ENCODE measurements around the gene THBS2. TPM values are rescaled to one million over a fixed set of nuclear protein-coding genes. Genes with fewer than 3 reads are reported as not detected.
"Not testable (repeated sequence)": the region's sequence is repeated elsewhere in the genome, so short reads cannot be mapped to it uniquely, and the experiment has no call there.

The THBS2 gene
- total RNA-seq, 1 donor from 2014 or later = 18.6 TPM

DNA sequence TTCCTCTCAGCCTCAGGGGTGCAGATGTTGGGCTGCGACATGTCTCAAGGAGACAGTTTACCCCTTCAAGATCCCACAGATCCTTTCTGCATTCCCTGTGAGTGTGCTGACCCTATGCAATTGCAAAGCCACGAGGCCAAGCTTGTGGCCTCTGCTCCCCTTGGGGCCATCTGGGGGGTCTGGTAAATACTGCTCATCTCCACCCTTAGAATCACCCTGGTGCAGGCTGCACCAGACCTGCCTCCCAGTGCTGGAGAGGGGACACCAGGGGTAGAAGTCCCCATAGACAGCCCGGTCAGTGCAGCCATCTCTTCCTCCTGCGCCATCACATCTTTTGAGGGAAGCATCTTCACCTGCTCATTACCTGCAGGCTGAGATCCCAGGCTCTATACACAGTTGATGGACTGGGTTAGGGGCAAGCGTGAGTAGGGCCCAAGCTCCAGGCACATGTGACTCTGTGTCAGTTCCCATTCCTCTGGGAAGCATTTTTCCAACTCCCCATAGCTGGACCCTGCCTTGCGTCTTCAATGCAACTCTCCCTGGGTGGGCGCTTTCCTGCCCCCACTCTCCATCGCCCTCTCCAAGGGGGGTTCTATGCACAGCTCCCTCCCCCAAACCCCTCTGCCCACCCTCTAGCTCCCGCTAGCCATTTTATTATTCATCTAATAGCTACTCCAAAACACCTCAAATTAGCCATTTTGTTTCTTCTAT, 53.9 kb downstream of the THBS2 start:
- TF ChIP-seq, protein P1, sequence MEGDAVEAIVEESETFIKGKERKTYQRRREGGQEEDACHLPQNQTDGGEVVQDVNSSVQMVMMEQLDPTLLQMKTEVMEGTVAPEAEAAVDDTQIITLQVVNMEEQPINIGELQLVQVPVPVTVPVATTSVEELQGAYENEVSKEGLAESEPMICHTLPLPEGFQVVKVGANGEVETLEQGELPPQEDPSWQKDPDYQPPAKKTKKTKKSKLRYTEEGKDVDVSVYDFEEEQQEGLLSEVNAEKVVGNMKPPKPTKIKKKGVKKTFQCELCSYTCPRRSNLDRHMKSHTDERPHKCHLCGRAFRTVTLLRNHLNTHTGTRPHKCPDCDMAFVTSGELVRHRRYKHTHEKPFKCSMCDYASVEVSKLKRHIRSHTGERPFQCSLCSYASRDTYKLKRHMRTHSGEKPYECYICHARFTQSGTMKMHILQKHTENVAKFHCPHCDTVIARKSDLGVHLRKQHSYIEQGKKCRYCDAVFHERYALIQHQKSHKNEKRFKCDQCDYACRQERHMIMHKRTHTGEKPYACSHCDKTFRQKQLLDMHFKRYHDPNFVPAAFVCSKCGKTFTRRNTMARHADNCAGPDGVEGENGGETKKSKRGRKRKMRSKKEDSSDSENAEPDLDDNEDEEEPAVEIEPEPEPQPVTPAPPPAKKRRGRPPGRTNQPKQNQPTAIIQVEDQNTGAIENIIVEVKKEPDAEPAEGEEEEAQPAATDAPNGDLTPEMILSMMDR (IDR thresholded peaks at IDR 0.05; ENCODE audit: unreplicated experiment) = no peak
- no peaks in the 10 kb centered on the region for H3K4me1 Mint-ChIP-seq
- no peak overlapping the region for H3K27ac Mint-ChIP-seq
- no peaks in the 10 kb centered on the region for H3K36me3 Mint-ChIP-seq
- no peak for DNase-seq (ENCODE audit: low spot score in 2 of 2, unreplicated experiment in 2 of 2)
- H3K9me3 Mint-ChIP-seq = peaks cover 4% of the 10 kb centered on the region
- H3K27me3 Mint-ChIP-seq (ENCODE audit: low read depth) = no peaks in the 10 kb centered on the region
- H3K4me3 Mint-ChIP-seq = no peak overlapping the region

DNA sequence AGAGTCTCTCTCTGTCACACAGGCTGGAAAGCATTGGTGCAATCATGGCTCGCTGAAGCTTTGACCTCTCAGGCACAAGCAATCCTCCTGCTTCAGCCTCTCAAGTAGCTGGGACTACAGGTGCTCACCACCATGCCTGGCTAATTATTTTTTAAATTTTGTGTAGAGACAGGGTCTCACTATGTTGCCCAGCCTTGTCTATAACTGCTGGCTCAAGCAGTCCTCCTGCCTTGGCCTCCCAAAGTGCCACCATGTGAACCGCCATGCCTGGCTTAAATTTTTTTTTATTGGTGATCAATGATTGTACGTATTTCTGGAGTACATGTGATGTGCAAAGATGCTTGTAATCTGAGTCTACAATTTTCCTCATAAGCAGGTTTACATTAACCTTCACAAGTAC, 54.8 kb downstream of the THBS2 start:
- no peak overlapping the region for H3K4me3 Mint-ChIP-seq
- no peak overlapping the region for H3K27ac Mint-ChIP-seq
- no peaks in the 10 kb centered on the region for H3K27me3 Mint-ChIP-seq (ENCODE audit: low read depth)
- peaks cover 4% of the 10 kb centered on the region for H3K9me3 Mint-ChIP-seq
- H3K36me3 Mint-ChIP-seq = no peaks in the 10 kb centered on the region
- H3K4me1 Mint-ChIP-seq = no peaks in the 10 kb centered on the region
- TF ChIP-seq, protein P1 (IDR thresholded peaks at IDR 0.05; ENCODE audit: unreplicated experiment) = no peak
- no peak for DNase-seq (ENCODE audit: low spot score in 2 of 2, unreplicated experiment in 2 of 2)

DNA sequence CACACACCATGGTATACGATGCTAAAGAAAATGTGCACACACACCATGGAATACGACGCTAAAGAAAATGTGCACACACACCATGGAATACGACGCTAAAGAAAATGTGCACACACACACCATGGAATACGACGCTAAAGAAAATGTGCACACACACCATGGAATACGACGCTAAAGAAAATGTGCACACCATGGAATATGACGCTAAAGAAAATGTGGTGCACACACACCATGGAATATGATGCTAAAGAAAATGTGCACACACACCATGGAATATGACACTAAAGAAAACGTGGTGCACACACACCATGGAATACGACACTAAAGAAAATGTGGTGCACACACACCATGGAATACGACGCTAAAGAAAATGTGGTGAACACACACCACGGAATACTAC, 55.7 kb downstream of the THBS2 start:
- H3K27ac Mint-ChIP-seq; H3K4me1 Mint-ChIP-seq; H3K4me3 Mint-ChIP-seq; H3K36me3 Mint-ChIP-seq; DNase-seq (ENCODE audit: low spot score in 2 of 2, unreplicated experiment in 2 of 2); H3K27me3 Mint-ChIP-seq (ENCODE audit: low read depth): not testable (repeated sequence)
- peaks cover 11% of the 10 kb centered on the region for H3K9me3 Mint-ChIP-seq

DNA sequence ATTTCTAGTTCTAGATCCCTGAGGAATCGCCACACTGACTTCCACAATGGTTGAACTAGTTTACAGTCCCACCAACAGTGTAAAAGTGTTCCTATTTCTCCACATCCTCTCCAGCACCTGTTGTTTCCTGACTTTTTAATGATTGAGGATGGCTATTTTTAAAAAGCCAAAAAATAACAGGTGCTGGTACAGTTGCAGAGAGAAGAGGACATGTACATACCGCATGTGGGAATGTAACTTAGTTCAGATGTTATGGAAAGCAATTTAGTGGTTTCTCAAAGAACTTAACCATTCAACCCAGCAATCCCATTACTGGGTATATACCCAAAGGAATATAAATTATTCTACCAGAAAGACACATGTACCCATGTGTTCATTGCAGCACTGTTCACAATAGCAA, 57.4 kb downstream of the THBS2 start:
- not testable (repeated sequence) for H3K4me1 Mint-ChIP-seq; H3K36me3 Mint-ChIP-seq; H3K27me3 Mint-ChIP-seq (ENCODE audit: low read depth); DNase-seq (ENCODE audit: low spot score in 2 of 2, unreplicated experiment in 2 of 2); H3K4me3 Mint-ChIP-seq; H3K27ac Mint-ChIP-seq
- H3K9me3 Mint-ChIP-seq = peaks cover 14% of the 10 kb centered on the region

DNA sequence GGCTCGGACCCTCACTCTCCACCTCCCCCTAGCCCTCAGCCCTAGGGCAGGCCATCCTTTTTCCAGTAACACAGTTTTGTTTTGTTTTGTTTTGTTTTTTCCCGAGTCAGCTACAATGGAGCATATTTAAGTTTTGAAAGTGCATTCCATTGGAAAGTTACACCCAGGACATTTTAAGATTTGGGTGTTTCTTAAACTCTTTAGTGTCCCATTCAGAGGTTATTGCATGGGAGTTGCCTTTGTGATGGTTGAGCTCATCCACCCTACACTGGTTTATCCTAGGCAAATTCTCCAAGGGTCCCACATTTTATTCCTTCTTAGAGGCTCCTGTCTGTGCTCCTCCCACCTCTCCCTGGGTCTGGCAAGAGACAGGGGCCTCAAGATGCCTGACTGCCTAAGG, 58.9 kb downstream of the THBS2 start:
- no peak for DNase-seq (ENCODE audit: low spot score in 2 of 2, unreplicated experiment in 2 of 2)
- TF ChIP-seq, protein P1 (IDR thresholded peaks at IDR 0.05; ENCODE audit: unreplicated experiment) = no peak
- peaks cover 14% of the 10 kb centered on the region for H3K9me3 Mint-ChIP-seq
- H3K4me3 Mint-ChIP-seq = no peak overlapping the region
- H3K27me3 Mint-ChIP-seq (ENCODE audit: low read depth) = no peaks in the 10 kb centered on the region
- H3K36me3 Mint-ChIP-seq = no peaks in the 10 kb centered on the region
- H3K4me1 Mint-ChIP-seq = peaks cover 5% of the 10 kb centered on the region
- no peak overlapping the region for H3K27ac Mint-ChIP-seq

DNA sequence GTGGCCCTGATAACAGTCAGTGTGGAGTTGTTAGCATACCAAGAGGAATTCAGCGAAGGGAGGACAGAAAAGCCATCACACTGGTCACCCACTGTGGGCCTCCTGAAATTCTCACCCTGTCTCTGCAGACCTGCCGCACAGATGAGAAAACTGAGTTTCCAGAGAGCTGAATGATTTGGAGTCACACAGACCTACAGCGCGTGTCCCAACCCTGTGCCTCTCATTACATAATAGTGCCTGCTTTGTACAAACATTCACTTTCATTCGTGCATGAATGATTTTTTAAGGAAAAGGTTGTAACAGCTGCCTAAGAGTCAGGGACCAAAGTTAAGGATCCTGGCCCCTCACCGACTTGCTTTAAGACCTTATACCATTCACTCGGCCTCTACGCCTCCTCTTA, 62.7 kb downstream of the THBS2 start:
- Mint-ChIP-seq H3K4me3 (no peak overlapping the region), H3K36me3 (no peaks in the 10 kb centered on the region), H3K9me3 (peaks cover 14% of the 10 kb centered on the region), H3K4me1 (peaks cover 12% of the 10 kb centered on the region), H3K27ac (no peak overlapping the region), H3K27me3 (ENCODE audit: low read depth) (no peaks in the 10 kb centered on the region)
- TF ChIP-seq, protein P1 (IDR thresholded peaks at IDR 0.05; ENCODE audit: unreplicated experiment) = no peak
- no peak for DNase-seq (ENCODE audit: low spot score in 2 of 2, unreplicated experiment in 2 of 2)

DNA sequence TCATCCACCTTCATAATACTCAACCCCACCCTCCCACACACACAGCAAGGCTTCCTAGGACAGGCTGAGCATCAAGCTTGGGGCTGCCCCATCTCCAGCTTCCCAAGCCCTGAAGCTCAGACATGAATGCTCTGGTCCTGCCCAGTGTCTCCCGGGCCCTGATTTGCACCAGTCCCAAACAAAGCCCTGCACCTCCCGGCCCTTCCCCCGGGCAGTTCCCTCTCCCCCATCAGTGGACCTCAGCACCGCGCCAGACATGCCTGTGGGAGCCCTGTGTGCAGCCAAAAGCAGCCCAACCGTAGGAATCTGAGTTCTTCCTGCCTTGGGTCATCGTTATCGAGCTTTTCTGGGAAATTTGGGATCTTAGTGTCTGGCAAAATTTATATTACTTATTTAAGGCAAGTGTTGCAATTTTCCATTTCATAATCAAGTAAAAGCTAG, 63.5 kb downstream of the THBS2 start:
- Mint-ChIP-seq H3K27ac (no peak overlapping the region), H3K4me1 (peaks cover 12% of the 10 kb centered on the region), H3K4me3 (no peak overlapping the region), H3K27me3 (ENCODE audit: low read depth) (no peaks in the 10 kb centered on the region), H3K9me3 (peaks cover 14% of the 10 kb centered on the region), H3K36me3 (no peaks in the 10 kb centered on the region)
- no peak for DNase-seq (ENCODE audit: low spot score in 2 of 2, unreplicated experiment in 2 of 2)
- TF ChIP-seq, protein P1 (IDR thresholded peaks at IDR 0.05; ENCODE audit: unreplicated experiment) = no peak

Measured in mesothelial cell of epicardium (in vitro differentiated cells).